Measurements from ENCODE around the gene BID. TPM values are rescaled to one million over a fixed set of nuclear protein-coding genes. Genes with fewer than 3 reads are reported as not detected.

BID gene
- total RNA-seq, 1 experiment from 2014 or later = 23.2 TPM

DNA sequence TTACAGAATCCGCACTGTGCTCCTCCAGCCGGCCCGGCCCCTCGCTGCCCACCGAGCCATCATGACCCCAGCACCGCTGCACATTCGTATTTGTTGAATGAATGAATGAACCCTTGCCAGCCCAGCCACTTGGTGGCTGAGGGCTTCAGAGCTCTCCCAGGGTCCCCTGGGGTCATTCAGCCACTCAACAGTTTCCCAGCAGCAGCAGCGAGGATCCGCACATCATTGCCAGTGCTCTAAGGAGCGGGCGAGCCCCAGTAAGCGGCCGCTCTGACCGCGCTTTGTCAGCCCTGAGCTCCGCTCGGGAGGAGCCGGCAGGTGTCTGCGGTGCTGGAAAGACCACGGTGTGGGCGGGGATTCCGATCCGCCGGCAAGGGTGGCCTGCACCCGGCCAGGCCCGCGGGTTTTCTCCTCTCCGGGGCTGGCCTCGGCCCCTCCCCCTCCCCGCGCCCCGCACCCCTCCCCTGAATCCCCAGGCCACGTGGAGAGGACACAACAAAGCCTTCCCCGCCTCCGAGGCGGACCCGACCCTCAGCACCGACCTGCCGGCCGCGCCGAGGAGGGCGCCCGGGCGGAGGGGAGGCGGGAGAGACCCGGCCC, 563 bp downstream of the BID start:
- peaks cover 19 to 21% of the 10 kb centered on the region in 2 experiments for H3K4me1 Mint-ChIP-seq
- H3K79me1 ChIP-seq (ENCODE audit: insufficient read depth, low read depth, low read length, poor library complexity, severe bottlenecking) = no peaks in the 10 kb centered on the region
- no peak overlapping the region for H4K91ac ChIP-seq (ENCODE audit: insufficient read length, low read depth, low read length)
- no peak overlapping the region for H3K9ac ChIP-seq (ENCODE audit: extremely low read depth, insufficient read length, low read length)
- WGBS (ENCODE audit: extremely low coverage, insufficient read length, low lambda C conversion rate) = no CpG with 5 or more reads among the region's 47 CpGs
- no peak overlapping the region for H2BK12ac ChIP-seq (ENCODE audit: insufficient read length, low read depth, low read length)
- H3K36me3 Mint-ChIP-seq (ENCODE audit: insufficient read depth in 1 of 3, low read depth in 3 of 3) = peaks cover 0 to 4% (median 1%) of the 10 kb centered on the region in 3 experiments; a peak in 2 of 7 replicates
- peaks cover 5% of the 10 kb centered on the region; the same call in 1 of the 2 replicates for H3K4me1 ChIP-seq (ENCODE audit: insufficient read depth, low read length)
- no peak overlapping the region for H3K27ac ChIP-seq (ENCODE audit: insufficient read length, low read depth, low read length)
- no peak overlapping the region for H4K8ac ChIP-seq (replicated peaks; ENCODE audit: insufficient read length, low read depth, low read length)
- H2AFZ ChIP-seq (ENCODE audit: low read length) = no peak overlapping the region
- H3K27me3 Mint-ChIP-seq (ENCODE audit: low read depth) = peaks cover 33% of the 10 kb centered on the region
- no peak overlapping the region for H3T11ph ChIP-seq (ENCODE audit: low read length)
- no peaks in the 10 kb centered on the region for H3K27me3 ChIP-seq (ENCODE audit: insufficient read depth, low read length)
- H3K9me3 ChIP-seq (ENCODE audit: control insufficient read depth, low read depth, low read length) = no peaks in the 10 kb centered on the region
- no peak overlapping the region for H2BK5ac ChIP-seq (ENCODE audit: insufficient read length, low read length)
- no peak overlapping the region for H4K5ac ChIP-seq (ENCODE audit: insufficient read length, low read depth, low read length)
- H4K20me1 ChIP-seq (ENCODE audit: control insufficient read depth, insufficient read depth, insufficient read length) = no peaks in the 10 kb centered on the region
- peaks cover 11% of the 10 kb centered on the region for H3K23me2 ChIP-seq (ENCODE audit: insufficient read length, low read depth, low read length, poor library complexity, severe bottlenecking)
- no peak overlapping the region for H3K56ac ChIP-seq (ENCODE audit: insufficient read length, low read depth, low read length)
- no peak overlapping the region for H3K18ac ChIP-seq (ENCODE audit: insufficient read length, low read depth, low read length)
- no peaks in the 10 kb centered on the region; a peak in 2 of 5 replicates for H3K9me3 Mint-ChIP-seq
- no peak overlapping the region for H3K4ac ChIP-seq (ENCODE audit: low read depth, low read length)
- peak; percentile 78 for DNase-seq
- no peak overlapping the region for H2BK120ac ChIP-seq (ENCODE audit: low read depth, low read length, poor library complexity, severe bottlenecking)
- H2AK5ac ChIP-seq (ENCODE audit: insufficient read length, low read length) = no peak overlapping the region
- H3K4me2 ChIP-seq (ENCODE audit: insufficient read depth, insufficient read length, low read length) = peak overlapping the region; percentile 50
- no peak overlapping the region for H2BK15ac ChIP-seq (ENCODE audit: low read depth, low read length)
- H3K79me2 ChIP-seq (ENCODE audit: insufficient read depth, low read length) = peaks cover 2% of the 10 kb centered on the region; the same call in 1 of the 2 replicates
- H3K14ac ChIP-seq (ENCODE audit: insufficient read depth, low read length) = peak overlapping the region; percentile 96
- peak overlapping the region; percentile 72 to 84 for H3K4me3 Mint-ChIP-seq
- TF ChIP-seq, protein P1, sequence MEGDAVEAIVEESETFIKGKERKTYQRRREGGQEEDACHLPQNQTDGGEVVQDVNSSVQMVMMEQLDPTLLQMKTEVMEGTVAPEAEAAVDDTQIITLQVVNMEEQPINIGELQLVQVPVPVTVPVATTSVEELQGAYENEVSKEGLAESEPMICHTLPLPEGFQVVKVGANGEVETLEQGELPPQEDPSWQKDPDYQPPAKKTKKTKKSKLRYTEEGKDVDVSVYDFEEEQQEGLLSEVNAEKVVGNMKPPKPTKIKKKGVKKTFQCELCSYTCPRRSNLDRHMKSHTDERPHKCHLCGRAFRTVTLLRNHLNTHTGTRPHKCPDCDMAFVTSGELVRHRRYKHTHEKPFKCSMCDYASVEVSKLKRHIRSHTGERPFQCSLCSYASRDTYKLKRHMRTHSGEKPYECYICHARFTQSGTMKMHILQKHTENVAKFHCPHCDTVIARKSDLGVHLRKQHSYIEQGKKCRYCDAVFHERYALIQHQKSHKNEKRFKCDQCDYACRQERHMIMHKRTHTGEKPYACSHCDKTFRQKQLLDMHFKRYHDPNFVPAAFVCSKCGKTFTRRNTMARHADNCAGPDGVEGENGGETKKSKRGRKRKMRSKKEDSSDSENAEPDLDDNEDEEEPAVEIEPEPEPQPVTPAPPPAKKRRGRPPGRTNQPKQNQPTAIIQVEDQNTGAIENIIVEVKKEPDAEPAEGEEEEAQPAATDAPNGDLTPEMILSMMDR (conservative IDR thresholded peaks at IDR 0.05) = no peak
- H3K23ac ChIP-seq (ENCODE audit: insufficient read length, low read depth, low read length) = no peak overlapping the region
- H2BK20ac ChIP-seq (ENCODE audit: low read depth, low read length, poor library complexity, severe bottlenecking) = no peak overlapping the region
- H3K27ac Mint-ChIP-seq = peak overlapping the region in 2 of 3 experiments; percentile 55 to 70; a peak in 1 of 7 replicates

Measured in H9 (cell line).